ENCODE data around the gene PLXNA2.

DNA sequence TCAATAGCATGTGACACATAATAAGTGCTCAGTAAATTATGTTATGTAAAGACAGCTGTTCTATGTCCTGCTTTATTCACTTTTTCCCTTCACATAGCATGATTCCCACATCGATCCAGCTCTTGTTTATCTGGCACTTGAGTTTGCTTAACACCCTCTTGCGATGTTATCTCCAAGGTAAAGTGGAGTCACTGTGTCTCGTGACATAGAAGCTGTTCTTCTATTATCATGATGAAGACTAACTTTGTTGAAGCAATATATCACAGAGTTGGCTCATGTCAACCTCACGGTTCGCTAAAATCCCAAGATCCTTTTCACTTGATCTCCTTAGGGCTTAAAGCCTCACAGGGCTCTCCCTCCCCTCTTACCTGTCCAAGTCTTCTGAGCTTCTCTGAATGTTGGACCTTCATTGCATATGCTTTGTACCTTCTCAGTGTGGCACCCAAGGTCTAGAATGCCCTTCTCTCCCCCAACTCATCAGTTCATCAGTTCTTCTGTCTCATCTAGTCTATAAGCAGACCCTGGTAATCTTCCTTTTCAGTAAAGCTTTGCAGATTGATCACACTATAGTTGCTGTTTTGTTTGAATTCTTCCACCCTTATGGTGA is 38.0 kb downstream of the PLXNA2 start:
- TF ChIP-seq, protein P1, sequence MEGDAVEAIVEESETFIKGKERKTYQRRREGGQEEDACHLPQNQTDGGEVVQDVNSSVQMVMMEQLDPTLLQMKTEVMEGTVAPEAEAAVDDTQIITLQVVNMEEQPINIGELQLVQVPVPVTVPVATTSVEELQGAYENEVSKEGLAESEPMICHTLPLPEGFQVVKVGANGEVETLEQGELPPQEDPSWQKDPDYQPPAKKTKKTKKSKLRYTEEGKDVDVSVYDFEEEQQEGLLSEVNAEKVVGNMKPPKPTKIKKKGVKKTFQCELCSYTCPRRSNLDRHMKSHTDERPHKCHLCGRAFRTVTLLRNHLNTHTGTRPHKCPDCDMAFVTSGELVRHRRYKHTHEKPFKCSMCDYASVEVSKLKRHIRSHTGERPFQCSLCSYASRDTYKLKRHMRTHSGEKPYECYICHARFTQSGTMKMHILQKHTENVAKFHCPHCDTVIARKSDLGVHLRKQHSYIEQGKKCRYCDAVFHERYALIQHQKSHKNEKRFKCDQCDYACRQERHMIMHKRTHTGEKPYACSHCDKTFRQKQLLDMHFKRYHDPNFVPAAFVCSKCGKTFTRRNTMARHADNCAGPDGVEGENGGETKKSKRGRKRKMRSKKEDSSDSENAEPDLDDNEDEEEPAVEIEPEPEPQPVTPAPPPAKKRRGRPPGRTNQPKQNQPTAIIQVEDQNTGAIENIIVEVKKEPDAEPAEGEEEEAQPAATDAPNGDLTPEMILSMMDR (IDR thresholded peaks at IDR 0.05): no peak
- no peak for TF ChIP-seq POLR2A (IDR thresholded peaks at IDR 0.05; ENCODE audit: low read depth)
